Adrenal gland (tissue), 5 donors: ENCODE data around the gene SSC4D.

Source experiments
- CTCF ChIP-seq, 6 experiments: fragments of 450-650 bp in 4 of 6; fragments of 200-600 bp in 2 of 6; sonication (generic) in 1 of 6; IDR thresholded peaks; 1 replicate in 5 of 6; 2 replicates in 1 of 6; pipeline versions ENCODE4 v1.5.1 to v1.8.0; 2016 to 2021; ENCODE audit warnings: antibody characterized with exemption in 6 of 6, mild to moderate bottlenecking in 2 of 6, moderate library complexity in 1 of 6
- POLR2A ChIP-seq, 2 donors: fragments of 450-650 bp; IDR thresholded peaks; one replicate each; pipeline ENCODE4 v1.6.1; 2017; ENCODE audit warnings: antibody characterized with exemption in 2 of 2, mild to moderate bottlenecking in 2 of 2, moderate library complexity in 1 of 2
- donor health status: DM: no; HTN: no; CAD: no.

- TF ChIP-seq CTCF (IDR thresholded peaks at IDR 0.05) (no peak), POLR2A (IDR thresholded peaks at IDR 0.05) (no peak)
Observed at GRCh38 chr7:76412249-76412648, 2.8 kb upstream of the SSC4D start.
